Endothelial cell of umbilical vein (primary cell): ENCODE results near the gene MISP3. TPM values are rescaled to one million over a fixed set of nuclear protein-coding genes. Genes with fewer than 3 reads are reported as not detected.
A peak's percentile ranks its signal among the peaks of the same experiment; 100 is the strongest.

Experiments
- BruUV-seq: library from RNA; stranded (reverse); fragments of 400-500 nt; replicated peaks from 2 replicates; lab custom pipeline; 2021; lab: Mats Ljungman, UMichigan
- CTCF ChIA-PET: fragments of 300-600, 350-600 bp; sonication (Branson Sonifier 250); formaldehyde crosslinking; loops from one replicate; lab custom pipeline; 2021; ENCODE audit warnings: antibody characterized with exemption, inconsistent platforms; lab: Charles Lee
- POLR2A ChIA-PET: fragments of 300-600, 350-600 bp; sonication (Branson Sonifier 250); formaldehyde crosslinking; loops from one replicate; lab custom pipeline; 2021; ENCODE audit warnings: antibody characterized with exemption, inconsistent platforms; lab: Charles Lee
- DNase-seq: peaks from one replicate; pipeline ENCODE4 v3.0.0-alpha.2; 2011; ENCODE audit warnings: low read depth, low spot score
- FAIRE-seq: peaks from 2 replicates; lab custom pipeline; 2011; peaks lifted over from hg19 to GRCh38; lab: Jason Lieb, UNC
- H2AFZ ChIP-seq: 2 replicates; pipeline ENCODE4 v1.6.0; 2012; ENCODE audit warnings: low read depth, low read length, control low read depth, inconsistent platforms
- H3K27ac ChIP-seq: 2 replicates; pipeline ENCODE4 v1.5.1; 2011; ENCODE audit warnings: low read depth, mild to moderate bottlenecking, control low read depth, low read length, moderate library complexity; ENCODE audit not compliant: insufficient read depth
- H3K27me3 ChIP-seq, 2 experiments: 2 replicates each; pipeline versions ENCODE4 v1.6.0 to v1.6.1; 2011; ENCODE audit warnings: low read length in 2 of 2, mixed read lengths in 1 of 2; ENCODE audit not compliant: control insufficient read depth in 2 of 2, insufficient read depth in 2 of 2
- H3K36me3 ChIP-seq, 2 experiments: 2 replicates in 1 of 2; 3 replicates in 1 of 2; pipeline ENCODE4 v1.5.1; 2011; ENCODE audit warnings: low read length in 2 of 2, mild to moderate bottlenecking in 1 of 2, moderate library complexity in 1 of 2; ENCODE audit not compliant: control insufficient read depth in 2 of 2, insufficient read depth in 2 of 2; ENCODE audit errors: extremely low read depth in 1 of 2
- H3K4me1 ChIP-seq: 3 replicates; pipeline ENCODE4 v1.5.1; 2011; ENCODE audit warnings: mild to moderate bottlenecking, low read length; ENCODE audit not compliant: control insufficient read depth, insufficient read depth; ENCODE audit errors: extremely low read depth
- H3K4me2 ChIP-seq: 2 replicates; pipeline ENCODE4 v1.6.1; 2011; ENCODE audit warnings: low read length, control low read depth, mixed read lengths; ENCODE audit not compliant: insufficient read depth
- H3K4me3 ChIP-seq, 3 experiments: fragments of 200-600 bp in 1 of 3; sonication (generic), shearing (Covaris generic) in 1 of 3; replicated peaks in 1 of 3; 2 replicates each; pipeline ENCODE4 v1.5.1; 2011 to 2016; ENCODE audit warnings: control low read depth in 3 of 3, low read length in 3 of 3, mild to moderate bottlenecking in 2 of 3, inconsistent platforms in 1 of 3, low read depth in 1 of 3, moderate library complexity in 1 of 3; ENCODE audit not compliant: insufficient read depth in 1 of 3
- H3K79me2 ChIP-seq: 2 replicates; pipeline ENCODE4 v1.6.0; 2012; ENCODE audit warnings: low read length, inconsistent platforms; ENCODE audit not compliant: control insufficient read depth, insufficient read depth
- H3K9ac ChIP-seq: replicated peaks from 2 replicates; pipeline ENCODE3; 2011; ENCODE audit warnings: low read length, control low read depth; ENCODE audit not compliant: insufficient read depth; ENCODE audit errors: extremely low read depth
- H3K9me1 ChIP-seq: replicated peaks from 3 replicates; pipeline ENCODE4 v1.6.0; 2011; ENCODE audit warnings: mild to moderate bottlenecking, low read length; ENCODE audit not compliant: control insufficient read depth, insufficient read depth; ENCODE audit errors: extremely low read depth
- H3K9me3 ChIP-seq: replicated peaks from 2 replicates; pipeline ENCODE4 v1.5.1; 2012; ENCODE audit warnings: low read length, inconsistent platforms; ENCODE audit not compliant: control insufficient read depth, insufficient read depth
- H4K20me1 ChIP-seq: replicated peaks from 2 replicates; pipeline ENCODE3; 2011; ENCODE audit warnings: mild to moderate bottlenecking, low read length; ENCODE audit not compliant: control insufficient read depth, insufficient read depth; ENCODE audit errors: extremely low read depth
- EZH2 ChIP-seq: IDR thresholded peaks from 2 replicates; pipeline ENCODE4 v1.6.1; 2012; ENCODE audit warnings: borderline replicate concordance, low read depth, mild to moderate bottlenecking, moderate library complexity, low read length, inconsistent platforms; ENCODE audit not compliant: severe bottlenecking
- GATA2 ChIP-seq: IDR thresholded peaks from 2 replicates; pipeline ENCODE4 v1.7.0; 2011; ENCODE audit warnings: low read depth, mild to moderate bottlenecking, moderate library complexity, mixed read lengths, low read length; ENCODE audit not compliant: insufficient read length, insufficient read depth
- MYC ChIP-seq: IDR thresholded peaks from one replicate; pipeline ENCODE4 v1.6.1; 2011; ENCODE audit warnings: mild to moderate bottlenecking, low read depth, low read length
- POLR2A ChIP-seq: IDR thresholded peaks from 2 replicates; pipeline ENCODE4 v1.6.1; 2012; ENCODE audit warnings: low read depth, mild to moderate bottlenecking, control low read depth, low read length
- POLR2AphosphoS5 ChIP-seq: IDR thresholded peaks from 2 replicates; pipeline ENCODE4 v1.6.1; 2012; ENCODE audit warnings: low read depth, mild to moderate bottlenecking, control low read depth, low read length, moderate library complexity; ENCODE audit not compliant: insufficient read depth
- dilution Hi-C: fragments of 300-500 bp; cut with MboI; formaldehyde crosslinking; loops from one replicate; pipeline ENCODE4 v1.15.0; 2019; ENCODE audit warnings: low sequenced_read_pairs; ENCODE audit not compliant: extremely low pct_ligation_motif_present
- intact Hi-C: fragments of 100-400 bp; cut with micrococcal nuclease; formaldehyde crosslinking; loops from one replicate; pipeline ENCODE4 v1.10.0; 2022
- polyA plus RNA-seq, 4 experiments: library from polyadenylated mRNA; depleted of rRNA in 3 of 4; stranded (reverse) in 3 of 4; unstranded in 1 of 4; fragments of >200 nt; gene quantifications; 2 replicates each; pipeline versions ENCODE4 v1.2.1 to v1.2.3, GENCODE V29; 2011 to 2012; ENCODE audit warnings: missing spikeins in 1 of 4
- total RNA-seq: library from RNA; stranded (reverse); gene quantifications from 2 replicates; pipeline ENCODE4 v1.2.3, GENCODE V29; 2021
- TF ChIP-seq, protein P1 (sequence below), 2 donors: IDR thresholded peaks; 1 replicate in 1 of 2; 2 replicates in 1 of 2; pipeline ENCODE4 v1.5.1; 2011; ENCODE audit warnings: low read length in 2 of 2, mild to moderate bottlenecking in 2 of 2, moderate library complexity in 2 of 2, control low read depth in 1 of 2, inconsistent platforms in 1 of 2, low read depth in 1 of 2; ENCODE audit not compliant: insufficient read depth in 1 of 2; ENCODE audit errors: extremely low read depth in 1 of 2
- TF ChIP-seq, protein P2 (sequence below): IDR thresholded peaks from 2 replicates; pipeline ENCODE4 v1.6.1; 2011; ENCODE audit not compliant: insufficient read depth, insufficient read length

MISP3 gene
- total and polyA plus RNA-seq, 2 donors (not counting 3 experiments of a cell fraction or from before 2014, with no cell fraction given), result 0.26 to 0.31 TPM

DNA sequence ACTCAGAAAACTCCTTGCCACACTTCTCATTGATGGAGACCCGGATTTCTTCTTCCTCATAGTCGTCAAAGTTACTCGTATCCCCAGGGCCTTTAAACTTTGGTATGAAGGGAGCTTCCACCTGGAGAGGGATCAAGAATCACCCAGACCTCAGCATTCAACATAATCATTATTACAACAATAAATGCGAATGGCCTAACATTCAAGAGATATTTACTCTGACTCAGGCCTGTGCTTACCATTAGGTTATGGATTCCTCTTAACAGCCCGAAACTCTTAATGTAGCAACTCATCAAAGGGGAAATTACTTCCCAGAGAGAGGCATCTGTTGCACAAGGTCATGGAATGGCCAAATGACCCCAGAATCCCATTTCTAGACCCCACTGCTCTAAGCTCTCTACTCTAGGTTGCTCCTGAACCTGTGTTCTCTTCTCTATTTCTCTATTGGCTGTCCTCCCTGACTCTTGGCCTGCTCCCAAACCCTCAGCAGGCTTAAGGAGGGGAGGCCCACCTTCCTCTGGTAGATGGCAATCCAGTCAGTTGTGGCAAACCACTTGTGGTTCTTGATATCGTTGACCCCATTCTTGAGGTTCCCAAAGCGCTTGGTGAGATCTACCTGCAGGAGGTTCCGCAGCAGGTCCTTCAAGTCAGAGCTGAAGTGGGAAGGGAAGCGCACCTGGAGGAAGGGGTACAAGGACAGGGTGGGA lies 20.7 kb downstream of the MISP3 start:
- POLR2A ChIA-PET, result no interaction called here
- no peak for DNase-seq
- Histone ChIP-seq H3K27ac (no peak overlapping the region), H3K9me1 (no peaks in the 10 kb centered on the region), H3K9me3 (peaks cover 3% of the 10 kb centered on the region), H3K27me3 (no peaks in the 10 kb centered on the region), H3K36me3 (peaks cover 0 to 11% of the 10 kb centered on the region in 2 experiments), H3K4me3 (no peak overlapping the region), H4K20me1 (no peaks in the 10 kb centered on the region), H3K4me2 (no peak overlapping the region), H3K79me2 (no peaks in the 10 kb centered on the region), H3K4me1 (peaks cover 9% of the 10 kb centered on the region), H2AFZ (no peak overlapping the region), H3K9ac (no peak overlapping the region)
- CTCF ChIA-PET, result no interaction called here
- BruUV-seq, result no TSS peak
- TF ChIP-seq, protein P1, sequence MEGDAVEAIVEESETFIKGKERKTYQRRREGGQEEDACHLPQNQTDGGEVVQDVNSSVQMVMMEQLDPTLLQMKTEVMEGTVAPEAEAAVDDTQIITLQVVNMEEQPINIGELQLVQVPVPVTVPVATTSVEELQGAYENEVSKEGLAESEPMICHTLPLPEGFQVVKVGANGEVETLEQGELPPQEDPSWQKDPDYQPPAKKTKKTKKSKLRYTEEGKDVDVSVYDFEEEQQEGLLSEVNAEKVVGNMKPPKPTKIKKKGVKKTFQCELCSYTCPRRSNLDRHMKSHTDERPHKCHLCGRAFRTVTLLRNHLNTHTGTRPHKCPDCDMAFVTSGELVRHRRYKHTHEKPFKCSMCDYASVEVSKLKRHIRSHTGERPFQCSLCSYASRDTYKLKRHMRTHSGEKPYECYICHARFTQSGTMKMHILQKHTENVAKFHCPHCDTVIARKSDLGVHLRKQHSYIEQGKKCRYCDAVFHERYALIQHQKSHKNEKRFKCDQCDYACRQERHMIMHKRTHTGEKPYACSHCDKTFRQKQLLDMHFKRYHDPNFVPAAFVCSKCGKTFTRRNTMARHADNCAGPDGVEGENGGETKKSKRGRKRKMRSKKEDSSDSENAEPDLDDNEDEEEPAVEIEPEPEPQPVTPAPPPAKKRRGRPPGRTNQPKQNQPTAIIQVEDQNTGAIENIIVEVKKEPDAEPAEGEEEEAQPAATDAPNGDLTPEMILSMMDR (IDR thresholded peaks at IDR 0.05; ENCODE audit: extremely low read depth in 1 of 2, insufficient read depth in 1 of 2, low read depth in 1 of 2, low read length in 2 of 2), result no peak
- no peak for TF ChIP-seq POLR2A
- TF ChIP-seq, protein P2, sequence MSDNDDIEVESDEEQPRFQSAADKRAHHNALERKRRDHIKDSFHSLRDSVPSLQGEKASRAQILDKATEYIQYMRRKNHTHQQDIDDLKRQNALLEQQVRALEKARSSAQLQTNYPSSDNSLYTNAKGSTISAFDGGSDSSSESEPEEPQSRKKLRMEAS, result no peak
- dilution Hi-C loops (no loop called here), intact Hi-C loops (no loop called here)
- no peak for FAIRE-seq

DNA sequence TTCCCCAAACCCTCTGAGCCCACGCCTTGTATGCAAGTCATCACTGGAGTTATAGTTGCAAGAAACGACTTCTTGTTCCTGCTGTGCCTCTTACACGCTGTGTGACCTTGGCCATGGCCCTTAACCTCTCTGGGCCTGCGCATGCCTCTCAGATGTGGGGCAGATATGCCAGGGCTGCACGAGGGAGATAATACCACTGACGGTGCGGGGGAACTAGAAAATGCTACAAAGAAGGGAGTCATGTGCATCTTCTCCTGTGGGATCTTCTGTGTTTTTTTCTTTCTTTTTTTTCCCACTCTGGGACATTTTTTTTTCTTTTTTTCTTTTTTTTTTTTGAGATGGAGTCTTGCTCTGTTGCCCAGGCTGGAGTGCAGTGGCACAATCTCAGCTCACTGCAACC lies 22.3 kb downstream of the MISP3 start:
- ChIA-PET CTCF (interaction anchor here (1.9 kb wide), 1 partner anchor 42 kb away, joined by 5 read pairs; the partner anchor contains the start of gene ASF1B), POLR2A (no interaction called here)
- Histone ChIP-seq H3K9me1 (no peaks in the 10 kb centered on the region), H2AFZ (no peak overlapping the region), H3K36me3 (peaks cover 0 to 5% of the 10 kb centered on the region in 2 experiments), H3K79me2 (no peaks in the 10 kb centered on the region), H3K27ac (no peak overlapping the region), H3K4me1 (peaks cover 9% of the 10 kb centered on the region), H3K9me3 (peaks cover 3% of the 10 kb centered on the region), H3K4me3 (no peak overlapping the region), H4K20me1 (no peaks in the 10 kb centered on the region), H3K4me2 (no peak overlapping the region), H3K27me3 (no peaks in the 10 kb centered on the region), H3K9ac (no peak overlapping the region)
- dilution Hi-C loops (no loop called here), intact Hi-C loops (no loop called here)
- FAIRE-seq (peak; percentile 15), DNase-seq (no peak)
- TF ChIP-seq MYC (no peak), EZH2 (no peak), GATA2 (no peak), POLR2AphosphoS5 (no peak)
- no TSS peak for BruUV-seq
